NCI-H1436 treated with DMSO at 0.1 percent for 48 hours (cell line): ENCODE results near the gene ICA1.

Experiments
- DNase-seq: peaks from one replicate; lab custom pipeline; 2025; lab: John Stamatoyannopoulos, UW

ICA1 gene

GRCh38 chr7:8227261-8227660 lies 34.7 kb downstream of the ICA1 start:
- DNase-seq: no peak

- DNase-seq: no peak
These were observed 35.5 kb downstream of the ICA1 start for GRCh38 chr7:8226501-8226900.

- no peak for DNase-seq
These were observed 40.4 kb downstream of the ICA1 start for GRCh38 chr7:8221567-8221966.

- no peak for DNase-seq
These were observed 40.9 kb downstream of the ICA1 start for GRCh38 chr7:8221101-8221495.

- no peak for DNase-seq
These were observed 41.4 kb downstream of the ICA1 start for GRCh38 chr7:8220376-8221100.

GRCh38 chr7:8217200-8218068 lies 44.5 kb downstream of the ICA1 start:
- DNase-seq: peak; percentile 46

GRCh38 chr7:8216334-8216690 lies 45.7 kb downstream of the ICA1 start:
- no peak for DNase-seq

- no peak for DNase-seq
These were observed 46.2 kb downstream of the ICA1 start for GRCh38 chr7:8215648-8216333.

GRCh38 chr7:8214244-8214824 lies 47.6 kb downstream of the ICA1 start:
- DNase-seq: no peak

GRCh38 chr7:8213381-8213780 lies 48.6 kb downstream of the ICA1 start:
- no peak for DNase-seq

GRCh38 chr7:8212638-8213037 lies 49.3 kb downstream of the ICA1 start:
- DNase-seq: no peak

- DNase-seq: no peak
These were observed 50.3 kb downstream of the ICA1 start for GRCh38 chr7:8211725-8212096.

GRCh38 chr7:8210845-8211724 lies 50.9 kb downstream of the ICA1 start:
- DNase-seq: no peak

GRCh38 chr7:8209353-8209752 lies 52.6 kb downstream of the ICA1 start:
- no peak for DNase-seq

GRCh38 chr7:8208816-8209215 lies 53.2 kb downstream of the ICA1 start:
- DNase-seq: no peak

- no peak for DNase-seq
These were observed 55.0 kb downstream of the ICA1 start for GRCh38 chr7:8206956-8207355.

GRCh38 chr7:8205537-8205936 lies 56.4 kb downstream of the ICA1 start:
- no peak for DNase-seq

GRCh38 chr7:8205031-8205387 lies 57.0 kb downstream of the ICA1 start:
- no peak for DNase-seq

- DNase-seq: no peak
These were observed 57.5 kb downstream of the ICA1 start for GRCh38 chr7:8204339-8205030.

- DNase-seq: no peak
These were observed 60.0 kb downstream of the ICA1 start for GRCh38 chr7:8201846-8202441.

GRCh38 chr7:8200717-8201116 lies 61.2 kb downstream of the ICA1 start:
- DNase-seq: no peak
